ENCODE measurements around the gene MAP2K3. TPM values are rescaled to one million over a fixed set of nuclear protein-coding genes. Genes with fewer than 3 reads are reported as not detected.
A peak's percentile ranks its signal among the peaks of the same experiment; 100 is the strongest.
"Not testable (repeated sequence)": the region's sequence is repeated elsewhere in the genome, so short reads cannot be mapped to it uniquely, and the experiment has no call there.

MAP2K3 gene
- total RNA-seq, 2 donors from 2014 or later, result 66.6 to 81.1 TPM

- Histone ChIP-seq H3K4me1 (ENCODE audit: control insufficient read depth in 1 of 2, low read depth in 2 of 2) (peaks cover 11 to 20% of the 10 kb centered on the region in 2 donors), H3K4me3 (peak overlapping the region; percentile 8), H3K36me3 (peaks cover 34% of the 10 kb centered on the region), H3K27ac (peak overlapping the region; percentile 77 to 83)
- H3K27me3 ChIP-seq (replicated peaks; ENCODE audit: insufficient read depth); ATAC-seq (ENCODE audit: insufficient number of reproducible peaks, low FRiP score, low read depth); DNase-seq (ENCODE audit: low spot score); H3K9me3 ChIP-seq: not testable (repeated sequence)
These were observed 25.7 kb downstream of the MAP2K3 start for GRCh38 chr17:21310061-21310765.

- not testable (repeated sequence) for DNase-seq (ENCODE audit: low spot score)
These were observed 26.5 kb downstream of the MAP2K3 start for GRCh38 chr17:21310766-21311602.

GRCh38 chr17:21313320-21313719, 28.8 kb downstream of the MAP2K3 start:
- Histone ChIP-seq H3K4me1 (ENCODE audit: control insufficient read depth in 1 of 2, low read depth in 2 of 2) (peaks cover 11 to 27% of the 10 kb centered on the region in 2 donors), H3K27me3 (replicated peaks; ENCODE audit: insufficient read depth) (no peaks in the 10 kb centered on the region), H3K27ac (no peak overlapping the region), H3K4me3 (no peak overlapping the region), H3K9me3 (no peaks in the 10 kb centered on the region), H3K36me3 (peaks cover 31% of the 10 kb centered on the region)
- ATAC-seq (ENCODE audit: insufficient number of reproducible peaks, low FRiP score, low read depth) (no peak), DNase-seq (ENCODE audit: low spot score) (no peak)
- no peak for TF ChIP-seq CTCF (IDR thresholded peaks at IDR 0.05)

More at GRCh38 chr17:21310766-21311602, 26.5 kb downstream of the MAP2K3 start:
- not testable (repeated sequence) for H3K27me3 ChIP-seq (replicated peaks; ENCODE audit: insufficient read depth); H3K9me3 ChIP-seq
- Histone ChIP-seq H3K36me3 (peaks cover 34% of the 10 kb centered on the region), H3K4me3 (peak overlapping the region; percentile 8), H3K27ac (peak overlapping the region; percentile 77 to 83), H3K4me1 (ENCODE audit: control insufficient read depth in 1 of 2, low read depth in 2 of 2) (peaks cover 11 to 20% of the 10 kb centered on the region in 2 donors)
- peak; percentile 74 for ATAC-seq (ENCODE audit: insufficient number of reproducible peaks, low FRiP score, low read depth)

- not testable (repeated sequence) for H3K27ac ChIP-seq
- peaks cover 27% of the 10 kb centered on the region for H3K36me3 ChIP-seq
These were observed 29.2 kb downstream of the MAP2K3 start for GRCh38 chr17:21313761-21314160.

GRCh38 chr17:21314261-21314664, 29.8 kb downstream of the MAP2K3 start:
- H3K4me3 ChIP-seq; H3K27me3 ChIP-seq (replicated peaks; ENCODE audit: insufficient read depth); H3K27ac ChIP-seq; ATAC-seq (ENCODE audit: insufficient number of reproducible peaks, low FRiP score, low read depth); DNase-seq (ENCODE audit: low spot score); H3K9me3 ChIP-seq: not testable (repeated sequence)
- peaks cover 11 to 27% of the 10 kb centered on the region in 2 donors for H3K4me1 ChIP-seq (ENCODE audit: control insufficient read depth in 1 of 2, low read depth in 2 of 2)
- peaks cover 26% of the 10 kb centered on the region for H3K36me3 ChIP-seq

More at GRCh38 chr17:21313761-21314160, 29.2 kb downstream of the MAP2K3 start:
- not testable (repeated sequence) for H3K9me3 ChIP-seq; H3K27me3 ChIP-seq (replicated peaks; ENCODE audit: insufficient read depth); ATAC-seq (ENCODE audit: insufficient number of reproducible peaks, low FRiP score, low read depth); DNase-seq (ENCODE audit: low spot score); H3K4me3 ChIP-seq
- H3K4me1 ChIP-seq (ENCODE audit: control insufficient read depth in 1 of 2, low read depth in 2 of 2), result peaks cover 11 to 27% of the 10 kb centered on the region in 2 donors

- H3K9me3 ChIP-seq; H3K4me3 ChIP-seq; ATAC-seq (ENCODE audit: insufficient number of reproducible peaks, low FRiP score, low read depth); H3K27me3 ChIP-seq (replicated peaks; ENCODE audit: insufficient read depth); H3K27ac ChIP-seq; DNase-seq (ENCODE audit: low spot score): not testable (repeated sequence)
- Histone ChIP-seq H3K4me1 (ENCODE audit: control insufficient read depth in 1 of 2, low read depth in 2 of 2) (peaks cover 11 to 27% of the 10 kb centered on the region in 2 donors), H3K36me3 (peaks cover 26% of the 10 kb centered on the region)
These were observed 30.2 kb downstream of the MAP2K3 start for GRCh38 chr17:21314701-21315111.

GRCh38 chr17:21315246-21316000, 30.9 kb downstream of the MAP2K3 start:
- H3K27me3 ChIP-seq (replicated peaks; ENCODE audit: insufficient read depth); H3K27ac ChIP-seq; ATAC-seq (ENCODE audit: insufficient number of reproducible peaks, low FRiP score, low read depth); H3K4me3 ChIP-seq; DNase-seq (ENCODE audit: low spot score); H3K9me3 ChIP-seq: not testable (repeated sequence)
- Histone ChIP-seq H3K4me1 (ENCODE audit: control insufficient read depth in 1 of 2, low read depth in 2 of 2) (peaks cover 5 to 20% of the 10 kb centered on the region in 2 donors), H3K36me3 (peaks cover 26% of the 10 kb centered on the region)

GRCh38 chr17:21316212-21316886, 31.8 kb downstream of the MAP2K3 start:
- not testable (repeated sequence) for H3K9me3 ChIP-seq; H3K27ac ChIP-seq; DNase-seq (ENCODE audit: low spot score); H3K27me3 ChIP-seq (replicated peaks; ENCODE audit: insufficient read depth)
- H3K4me3 ChIP-seq, result peak overlapping the region; percentile 56
- H3K36me3 ChIP-seq, result peaks cover 26% of the 10 kb centered on the region
- H3K4me1 ChIP-seq (ENCODE audit: control insufficient read depth in 1 of 2, low read depth in 2 of 2), result peaks cover 3 to 11% of the 10 kb centered on the region in 2 donors
- ATAC-seq (ENCODE audit: insufficient number of reproducible peaks, low FRiP score, low read depth), result peak; percentile 68

- DNase-seq (ENCODE audit: low spot score); ATAC-seq (ENCODE audit: insufficient number of reproducible peaks, low FRiP score, low read depth); H3K4me1 ChIP-seq (ENCODE audit: control insufficient read depth in 1 of 2, low read depth in 2 of 2); H3K27me3 ChIP-seq (replicated peaks; ENCODE audit: insufficient read depth); H3K9me3 ChIP-seq: not testable (repeated sequence)
- peaks cover 26% of the 10 kb centered on the region for H3K36me3 ChIP-seq
- peak overlapping the region in 1 of 2 donors; percentile 59 for H3K27ac ChIP-seq
- H3K4me3 ChIP-seq, result peak overlapping the region; percentile 56
These were observed 32.5 kb downstream of the MAP2K3 start for GRCh38 chr17:21316887-21317500.

- not testable (repeated sequence) for H3K9me3 ChIP-seq; DNase-seq (ENCODE audit: low spot score); H3K27ac ChIP-seq; H3K27me3 ChIP-seq (replicated peaks; ENCODE audit: insufficient read depth); H3K4me1 ChIP-seq (ENCODE audit: control insufficient read depth in 1 of 2, low read depth in 2 of 2); ATAC-seq (ENCODE audit: insufficient number of reproducible peaks, low FRiP score, low read depth); H3K4me3 ChIP-seq
- peaks cover 18% of the 10 kb centered on the region for H3K36me3 ChIP-seq
These were observed 33.3 kb downstream of the MAP2K3 start for GRCh38 chr17:21317821-21318220.
